ENCODE results near the gene PARD3.

Gene PARD3

DNA sequence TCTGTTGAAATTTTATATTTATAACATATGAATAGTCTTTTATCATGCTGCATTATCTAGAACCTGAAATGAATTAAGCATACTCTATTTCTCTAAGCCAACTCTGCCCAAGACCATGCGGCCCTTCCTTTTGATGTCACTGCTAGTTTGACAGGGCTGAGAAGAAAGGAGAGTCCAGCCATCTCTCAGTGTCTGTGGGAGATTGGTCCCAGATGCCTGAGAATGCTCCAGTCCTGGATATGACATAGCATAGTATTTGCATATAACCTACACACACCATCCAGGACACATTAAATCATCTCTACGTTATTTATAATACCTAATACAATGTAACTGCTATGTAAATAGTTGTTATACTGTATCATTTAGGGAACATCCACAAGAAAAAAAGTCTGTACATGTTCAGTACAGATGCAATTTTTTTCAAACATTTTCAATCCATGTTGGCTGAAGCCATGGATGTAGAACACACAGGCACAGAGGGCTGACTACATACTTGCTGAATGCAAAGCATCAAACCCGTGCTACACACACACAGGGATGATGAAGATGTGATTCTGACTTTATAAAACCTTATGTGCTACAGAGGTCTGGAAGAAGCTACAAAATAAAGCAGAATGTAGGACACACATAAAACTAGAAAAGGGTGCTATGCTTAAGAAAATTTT lies 315.4 kb downstream of the PARD3 start:
- no peak for DNase-seq (ENCODE audit: low read depth in 2 of 2)

DNA sequence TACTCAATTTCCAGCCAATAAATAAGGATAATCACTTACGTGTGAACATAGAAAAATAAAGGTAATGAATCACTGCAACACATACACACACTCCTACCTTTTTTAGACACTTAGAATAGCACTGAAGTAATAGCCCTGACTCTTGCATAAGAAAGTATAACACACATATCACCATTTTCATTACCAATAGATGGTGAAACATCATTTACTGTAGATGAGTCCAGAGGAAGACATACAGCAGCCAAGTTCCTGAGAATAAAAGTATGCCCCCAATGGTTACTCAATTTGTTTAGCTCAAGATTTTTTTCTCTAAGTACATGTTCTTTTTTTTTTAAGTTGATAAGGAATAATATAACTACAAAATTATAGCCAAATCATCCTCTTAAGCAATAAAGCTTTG lies 316.3 kb downstream of the PARD3 start:
- no peak for DNase-seq (ENCODE audit: low read depth in 2 of 2)

DNA sequence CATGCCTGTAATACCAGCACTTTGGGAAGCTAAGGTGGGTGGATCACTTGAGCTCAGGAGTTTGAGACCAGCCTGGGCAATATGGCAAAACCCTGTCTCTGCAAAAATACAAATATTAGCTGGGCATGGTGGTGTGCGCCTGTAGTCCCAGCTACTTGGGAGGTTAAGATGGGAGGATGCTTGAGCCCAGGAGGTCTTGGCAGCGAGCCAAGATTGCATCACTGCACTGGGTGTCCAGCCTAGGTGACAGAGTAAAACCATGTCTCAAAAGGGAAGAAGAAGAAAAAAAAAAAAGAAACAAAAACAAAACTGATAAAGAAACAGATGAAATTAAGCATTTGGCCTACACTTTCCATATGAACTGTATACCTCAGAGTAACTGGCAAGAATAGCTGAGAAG lies 319.2 kb downstream of the PARD3 start:
- DNase-seq (ENCODE audit: low read depth in 2 of 2) = no peak

DNA sequence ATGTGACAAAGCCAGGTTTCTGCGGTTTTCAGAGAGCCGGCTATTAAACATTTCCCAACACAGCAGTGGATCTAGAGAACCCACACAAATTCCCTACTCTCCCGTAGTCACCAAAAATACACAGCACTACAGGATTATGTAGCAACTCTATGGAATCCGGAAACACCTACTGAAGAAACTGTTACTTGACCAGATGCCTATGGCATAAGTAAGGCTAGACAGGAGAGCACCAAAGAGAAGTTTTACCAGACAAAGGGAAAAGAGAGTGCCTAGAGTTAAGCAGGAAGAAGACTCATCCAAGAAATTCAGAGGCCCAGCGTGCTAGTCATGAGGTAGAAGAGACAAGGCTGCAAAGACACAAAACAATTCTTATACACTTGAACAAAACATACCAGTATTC lies 321.1 kb downstream of the PARD3 start:
- DNase-seq (ENCODE audit: low read depth in 2 of 2) = no peak

DNA sequence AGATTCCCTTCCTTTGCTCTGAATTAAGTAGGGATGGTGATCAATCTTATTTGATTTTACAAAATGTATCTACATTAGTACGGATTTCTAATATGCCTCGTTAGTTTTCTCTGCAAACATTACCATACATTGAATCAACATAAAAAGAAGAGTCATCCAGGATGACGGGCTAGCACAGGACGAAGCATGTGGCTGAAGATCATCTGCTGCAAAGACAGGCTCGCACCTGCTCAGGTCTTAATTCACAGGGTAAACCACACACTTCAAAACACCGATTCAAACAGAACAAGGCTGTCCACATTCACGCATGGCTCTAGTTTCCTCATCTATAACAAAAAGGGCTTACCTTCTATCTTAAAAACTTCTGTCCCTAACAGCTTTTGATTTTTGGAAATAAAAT lies 323.0 kb downstream of the PARD3 start:
- DNase-seq (ENCODE audit: low read depth in 2 of 2) = no peak

DNA sequence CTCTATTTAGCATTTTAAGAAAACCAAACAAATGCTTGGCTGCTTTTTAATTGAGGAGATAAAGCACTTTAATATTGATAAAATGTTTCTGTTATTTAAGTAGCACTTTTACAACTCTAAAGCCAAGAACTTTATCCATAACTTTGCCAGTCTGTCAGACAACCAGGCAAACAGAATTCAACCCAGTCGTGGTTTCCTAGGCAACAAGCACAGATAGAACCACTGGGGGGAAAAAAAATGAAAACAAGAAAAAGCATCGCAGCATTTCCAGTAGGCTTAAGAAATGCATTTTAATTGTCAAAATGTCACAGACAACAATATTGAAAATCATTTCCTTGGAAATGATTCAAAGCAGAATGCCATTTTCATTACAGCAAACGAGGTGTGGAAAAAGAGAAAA lies 323.4 kb downstream of the PARD3 start:
- DNase-seq (ENCODE audit: low read depth in 2 of 2) = no peak

DNA sequence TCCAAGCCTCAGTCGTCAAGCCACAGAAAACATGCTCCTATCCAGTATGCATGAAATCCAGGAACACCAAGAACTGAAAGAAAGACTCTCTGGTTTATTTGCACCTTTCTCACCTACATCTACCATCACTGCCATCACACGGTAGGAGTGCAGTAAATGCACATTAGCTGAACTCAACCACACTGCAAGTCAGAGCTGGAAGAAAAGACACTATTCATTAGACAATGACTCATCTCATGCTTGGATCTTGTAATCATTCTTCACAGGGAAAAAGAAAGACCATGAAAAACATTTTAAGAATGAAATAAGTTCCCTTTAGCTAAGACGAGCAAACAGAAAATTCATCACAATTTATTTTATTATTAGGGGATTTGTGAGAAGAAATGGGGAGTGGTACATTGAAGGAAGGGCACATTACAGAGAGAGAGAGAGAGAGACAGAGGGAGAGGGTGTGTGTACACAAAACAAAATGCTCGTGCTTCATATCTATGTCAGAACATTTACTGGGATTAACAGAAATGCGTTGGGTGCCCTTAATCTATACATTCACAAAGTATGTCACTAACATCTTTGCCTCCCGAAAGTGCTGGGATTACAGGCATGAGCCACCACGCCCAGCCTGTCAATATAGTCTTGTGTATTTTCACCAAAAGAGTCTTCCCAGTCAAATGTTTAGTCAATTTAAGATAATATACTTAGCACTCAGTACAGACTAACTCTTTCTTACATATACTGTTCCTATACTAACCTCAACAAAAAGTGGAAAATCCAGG lies 324.9 kb downstream of the PARD3 start:
- DNase-seq (ENCODE audit: low read depth in 2 of 2) = no peak

DNA sequence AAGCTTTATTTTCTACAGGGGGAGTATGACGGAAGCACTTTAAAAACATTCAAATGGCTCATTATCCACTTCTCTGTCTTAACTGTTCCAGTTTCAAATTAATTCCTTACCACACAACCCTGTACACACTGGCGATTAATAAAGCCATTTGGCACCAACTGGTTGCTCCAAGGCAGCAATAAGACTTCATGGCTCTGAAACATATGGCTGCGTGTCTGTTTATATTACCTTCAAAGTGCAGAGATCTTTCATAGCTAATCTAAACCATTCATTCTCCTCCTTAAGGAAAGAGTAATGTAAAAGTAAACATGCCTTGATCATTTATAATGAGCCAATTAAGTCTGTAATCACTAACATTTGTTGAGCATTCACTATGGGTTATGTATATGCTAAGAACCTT lies 325.7 kb downstream of the PARD3 start:
- no peak for DNase-seq (ENCODE audit: low read depth in 2 of 2)

DNA sequence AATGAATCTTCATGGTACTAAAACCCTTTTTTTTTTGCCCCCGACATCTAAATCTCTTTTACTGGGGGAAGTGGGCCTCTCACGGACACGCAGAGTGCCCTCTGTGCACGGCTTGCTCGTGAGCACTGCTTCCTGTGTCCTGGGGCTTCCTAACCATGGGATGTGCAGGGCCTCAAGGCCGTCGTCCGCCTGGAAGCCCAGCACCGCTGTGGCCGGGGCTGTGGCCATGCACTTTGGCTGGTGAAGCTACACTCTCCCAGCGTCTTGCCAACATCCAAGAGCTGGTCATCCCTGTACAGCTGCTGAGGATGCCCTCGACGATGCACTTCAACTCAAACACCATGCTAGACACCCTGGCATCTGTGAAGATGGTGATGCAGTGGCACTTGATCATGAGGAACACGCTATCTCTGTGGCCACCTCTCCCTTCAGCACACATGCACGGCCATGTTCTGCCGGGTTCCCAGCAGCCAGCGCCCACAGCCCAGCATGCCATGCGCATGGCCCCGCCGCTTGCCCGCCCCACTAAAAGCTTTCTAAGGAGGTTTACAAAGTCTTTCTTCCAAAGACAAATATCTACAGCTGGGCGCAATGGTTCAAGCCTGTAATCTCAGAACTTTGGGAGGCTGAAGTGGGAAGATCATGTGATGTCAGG lies 326.5 kb downstream of the PARD3 start:
- DNase-seq (ENCODE audit: low read depth in 2 of 2) = no peak

DNA sequence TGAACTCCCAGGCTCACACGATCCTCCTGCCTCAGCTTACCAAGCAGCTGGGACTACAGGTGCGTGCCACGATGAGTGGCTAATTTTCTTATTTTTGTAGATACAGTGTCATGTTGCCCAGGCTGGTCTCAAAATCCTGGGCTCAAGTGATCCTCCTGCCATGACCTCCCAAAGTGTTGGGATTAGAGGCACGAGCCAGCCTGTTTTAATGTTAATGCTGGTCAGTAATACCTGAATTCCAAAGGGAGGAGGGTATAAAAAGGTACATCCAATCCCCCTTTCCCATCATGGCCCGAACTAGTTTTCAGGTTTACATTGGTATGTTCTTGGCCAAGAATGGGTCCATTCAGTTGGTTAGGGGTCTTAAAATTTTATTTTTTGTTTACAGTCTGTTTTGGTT lies 329.1 kb downstream of the PARD3 start:
- DNase-seq (ENCODE audit: low read depth in 2 of 2) = no peak

DNA sequence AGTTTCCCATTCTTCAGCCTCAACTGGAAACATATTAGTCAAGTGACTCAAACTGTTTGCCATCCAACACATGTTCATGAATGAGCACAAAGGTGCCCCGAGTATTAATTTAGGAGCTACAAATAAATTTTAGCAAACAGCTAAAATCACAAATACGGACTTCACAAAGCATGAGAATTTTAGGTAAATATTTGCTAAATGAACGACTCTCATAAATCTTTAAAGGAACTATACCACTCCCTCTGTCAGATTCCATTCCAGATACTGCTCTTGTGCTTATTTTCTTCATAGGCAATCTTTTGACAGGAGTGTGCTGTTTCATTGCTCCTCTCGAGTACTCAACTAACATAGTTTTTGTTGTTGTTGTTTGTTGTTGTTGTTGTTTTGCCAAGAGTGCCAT lies 330.9 kb downstream of the PARD3 start:
- no peak for DNase-seq (ENCODE audit: low read depth in 2 of 2)

DNA sequence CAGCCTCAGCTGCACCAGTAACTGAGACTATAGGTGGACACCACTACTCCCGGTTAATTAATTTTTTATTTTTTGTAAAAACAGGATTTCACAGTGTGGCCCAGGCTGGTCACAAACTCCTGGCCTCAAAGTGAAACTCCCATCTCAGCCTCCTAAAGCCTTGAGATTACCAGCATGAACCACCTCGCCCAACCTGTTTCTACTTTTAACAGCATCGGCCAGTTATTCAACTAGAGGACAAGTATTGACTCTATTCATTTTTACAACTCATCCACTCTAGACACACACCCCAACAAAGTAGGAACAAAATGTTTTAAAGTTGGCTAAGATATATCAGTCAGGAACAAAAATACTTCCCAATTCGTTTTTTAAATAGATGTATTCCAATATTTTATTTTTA lies 334.8 kb downstream of the PARD3 start:
- no peak for DNase-seq (ENCODE audit: low read depth in 2 of 2)

DNA sequence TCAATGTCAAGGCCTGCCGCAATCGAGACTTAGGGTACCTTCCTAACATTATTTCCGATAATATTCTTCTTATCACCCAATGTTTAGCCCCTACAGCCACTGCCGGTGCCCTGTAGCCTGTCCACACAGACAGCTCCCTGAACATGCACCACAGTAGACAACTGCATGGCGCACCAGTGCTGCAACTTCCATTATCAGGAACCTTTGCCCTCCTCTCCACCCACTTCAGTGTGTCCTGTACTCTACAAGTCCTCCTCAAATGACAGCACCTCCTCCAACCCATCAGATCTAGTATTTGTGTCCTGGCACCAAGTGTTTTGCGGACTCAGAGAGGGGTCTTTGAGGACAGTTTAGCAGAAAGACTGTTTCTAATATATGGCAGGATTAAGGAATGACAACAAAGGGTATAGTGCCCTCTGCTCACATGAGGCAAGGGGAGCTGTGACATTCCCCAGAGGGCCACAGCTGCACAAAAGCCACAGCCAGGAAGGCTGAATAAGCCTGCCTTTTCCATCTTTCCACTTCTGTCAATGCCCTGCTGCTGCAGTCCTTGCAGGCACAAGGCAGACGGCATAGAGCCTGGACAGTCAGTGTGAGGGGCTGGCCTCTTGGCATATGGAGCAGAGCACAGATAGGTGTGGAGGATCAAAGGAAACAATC lies 335.4 kb downstream of the PARD3 start:
- no peak for DNase-seq (ENCODE audit: low read depth in 2 of 2)

DNA sequence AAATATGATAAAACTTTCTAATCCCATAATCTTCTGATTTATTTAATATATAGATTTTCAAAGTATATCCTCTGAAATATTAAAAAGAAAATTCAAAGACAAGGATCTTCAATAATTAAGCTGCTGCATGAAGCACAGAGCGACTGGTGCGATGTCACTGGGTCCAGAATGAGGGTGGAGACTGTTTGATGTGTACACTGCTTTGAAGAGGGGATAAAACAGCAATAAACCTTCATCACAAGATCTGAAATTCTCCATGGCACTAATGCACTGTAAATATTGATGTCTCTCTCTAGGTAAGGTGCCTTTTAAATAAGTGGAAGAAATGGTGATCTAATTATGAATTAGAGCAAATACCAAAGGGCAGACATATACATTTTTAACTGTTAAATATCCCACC lies 337.8 kb downstream of the PARD3 start:
- DNase-seq (ENCODE audit: low read depth in 2 of 2) = no peak

DNA sequence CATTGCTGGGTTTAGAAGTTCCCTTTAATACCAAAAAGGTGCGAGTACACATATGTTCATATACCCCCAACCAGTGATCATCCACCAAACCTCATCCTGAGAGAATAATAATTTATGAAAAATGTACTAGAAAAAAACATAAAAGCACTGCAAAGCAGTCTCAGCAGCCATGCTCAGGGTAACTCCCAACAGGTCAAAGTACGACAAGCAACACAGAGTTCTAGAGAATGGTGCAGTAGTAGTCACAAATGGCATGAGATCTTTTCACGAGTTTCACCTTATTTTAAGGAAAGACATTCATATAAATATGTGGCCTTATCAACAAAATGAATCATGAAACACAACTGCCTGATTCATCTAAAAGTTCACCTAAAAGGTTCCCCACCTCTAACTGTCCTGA lies 338.5 kb downstream of the PARD3 start:
- no peak for DNase-seq (ENCODE audit: low read depth in 2 of 2)

DNA sequence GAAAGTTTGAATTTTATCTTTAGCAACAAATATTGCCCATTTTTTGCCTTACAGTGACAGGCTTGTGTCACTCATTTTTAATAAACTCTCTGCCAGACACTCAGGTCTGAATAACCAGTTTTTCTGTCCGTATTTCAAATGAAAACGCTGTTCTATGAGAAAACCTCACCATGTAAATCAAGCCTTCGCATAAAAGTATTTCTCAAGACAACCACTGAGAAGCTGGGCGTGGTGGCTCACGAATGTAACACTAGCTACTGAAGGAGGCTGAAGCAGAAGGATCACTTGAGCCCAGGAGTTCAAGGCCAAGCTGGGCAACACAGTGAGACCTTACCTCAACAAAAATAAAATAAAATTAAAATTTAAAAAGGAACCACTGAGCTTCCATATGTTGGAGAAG lies 339.3 kb downstream of the PARD3 start:
- DNase-seq (ENCODE audit: low read depth in 2 of 2) = no peak

DNA sequence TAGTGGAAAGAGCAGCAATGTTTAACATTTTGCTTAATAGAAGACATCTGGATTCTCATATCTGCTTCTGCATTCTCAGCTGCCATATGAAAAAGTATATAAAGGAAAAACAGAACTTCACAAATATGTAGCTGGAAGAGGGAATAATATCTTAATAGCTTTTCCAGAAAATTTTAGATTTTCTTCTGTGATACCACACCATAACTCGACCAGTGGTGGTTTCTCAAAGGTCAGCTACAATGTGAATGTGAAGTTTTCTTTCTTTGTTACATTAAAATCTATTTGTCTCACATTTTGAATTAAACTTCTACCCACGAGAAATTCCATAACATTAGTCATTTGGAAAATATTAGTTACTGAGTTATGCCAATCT lies 339.8 kb downstream of the PARD3 start:
- DNase-seq (ENCODE audit: low read depth in 2 of 2) = no peak

DNA sequence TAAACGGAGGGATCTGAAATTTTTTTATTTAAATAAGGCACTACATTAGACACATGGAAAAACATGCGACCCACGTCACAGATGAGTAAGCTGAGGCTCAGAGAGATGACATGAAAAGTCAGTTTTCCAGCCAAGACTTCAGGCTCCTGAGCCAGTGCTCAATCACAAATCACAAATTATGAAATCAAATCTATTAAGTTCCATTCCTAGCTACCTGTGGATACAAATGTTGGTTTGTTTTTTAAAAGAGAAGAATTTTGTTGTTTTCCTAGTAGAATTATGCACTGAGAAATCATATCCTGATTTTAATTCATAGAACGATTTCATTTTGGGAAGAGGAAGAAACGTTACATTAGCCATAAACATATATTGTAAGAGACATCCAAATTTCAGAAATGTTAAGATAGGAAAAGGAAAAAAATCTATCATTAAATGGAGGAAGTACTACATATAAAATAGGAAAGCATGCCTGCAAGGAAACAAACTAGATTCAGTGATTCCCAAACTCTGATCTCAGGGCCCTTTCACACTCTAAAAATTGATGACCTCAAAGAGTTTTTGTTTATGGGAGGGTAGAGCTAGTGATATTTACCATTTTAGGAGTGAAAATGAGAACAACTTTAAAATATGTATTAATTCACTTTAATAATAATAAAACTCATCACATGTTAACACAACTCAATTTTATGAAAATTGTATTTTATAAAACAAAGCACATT lies 340.4 kb downstream of the PARD3 start:
- no peak for DNase-seq (ENCODE audit: low read depth in 2 of 2)

DNA sequence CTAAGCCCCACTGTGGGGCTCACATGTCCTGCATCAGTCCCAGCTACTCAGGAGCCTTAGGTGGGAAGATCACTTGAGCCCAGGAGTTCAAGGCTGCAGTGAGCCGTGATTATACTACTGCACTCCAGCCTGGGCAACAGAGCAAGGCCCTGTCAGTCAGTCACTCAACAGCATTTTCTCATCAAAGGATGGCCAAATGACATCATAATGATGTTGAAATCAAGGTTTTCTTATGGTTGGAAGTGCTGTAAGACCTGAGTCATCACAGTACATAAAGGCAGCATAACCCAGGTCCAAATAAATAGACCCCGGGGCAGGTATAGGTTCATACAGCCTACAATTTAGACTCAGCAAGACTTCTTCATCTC lies 341.1 kb downstream of the PARD3 start:
- no peak for DNase-seq (ENCODE audit: low read depth in 2 of 2)

DNA sequence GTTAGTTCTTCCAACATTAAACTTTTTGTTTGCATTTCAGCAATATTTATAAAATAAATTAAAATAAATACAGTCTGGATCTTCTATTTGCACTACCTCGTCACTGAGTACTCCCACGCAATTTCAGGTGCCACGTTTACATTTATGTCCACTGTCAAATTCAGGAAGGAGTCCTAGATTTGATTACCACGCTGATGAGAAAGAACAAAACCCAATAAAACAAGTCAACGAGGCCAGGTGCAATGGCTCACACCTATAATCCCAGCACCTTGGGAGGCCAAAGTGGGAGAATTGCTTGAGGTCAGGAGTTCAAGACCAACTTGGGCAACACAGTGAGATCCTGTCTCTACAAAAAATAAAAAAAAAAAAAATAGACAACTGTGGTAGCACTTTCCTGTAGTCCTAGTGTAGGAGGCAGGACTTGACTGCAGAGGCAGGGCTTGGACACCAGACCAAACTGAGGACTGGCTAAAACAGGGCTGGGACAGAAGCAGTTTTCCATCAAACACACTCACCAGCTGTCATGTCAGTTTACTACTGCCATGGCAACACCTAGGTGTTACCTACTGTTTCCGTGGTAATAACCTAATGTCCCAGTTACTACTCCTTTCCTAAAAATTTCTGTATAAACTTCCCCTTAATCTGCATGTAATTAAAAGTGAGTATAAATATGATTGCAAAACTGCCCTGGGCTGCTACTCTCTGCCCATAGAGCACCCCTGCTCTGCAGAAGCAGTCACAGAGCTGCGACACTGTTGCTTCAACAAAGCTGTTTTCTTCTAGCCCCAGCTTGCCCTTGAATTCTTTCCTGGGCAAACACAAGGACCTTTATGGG lies 341.7 kb downstream of the PARD3 start:
- no peak for DNase-seq (ENCODE audit: low read depth in 2 of 2)

DNA sequence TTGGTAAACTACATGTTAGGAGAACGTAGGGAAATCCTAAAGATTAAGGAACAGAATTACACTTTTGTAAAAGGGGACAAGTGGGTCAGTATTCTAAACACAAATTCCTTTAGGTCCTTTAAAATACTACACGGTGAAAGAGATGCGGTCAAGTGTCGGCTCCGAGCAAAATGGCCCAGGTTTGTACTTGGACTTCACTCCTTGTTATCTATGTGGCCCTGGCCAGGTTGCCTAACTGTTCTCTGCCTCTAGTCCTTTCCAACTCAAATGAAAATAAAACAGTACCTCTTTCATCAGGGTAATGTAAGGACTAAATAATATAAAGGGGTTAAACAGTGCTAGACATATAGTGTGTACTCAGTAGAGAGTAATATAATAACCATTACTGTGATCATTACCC lies 344.8 kb downstream of the PARD3 start:
- no peak for DNase-seq (ENCODE audit: low read depth in 2 of 2)

Data from stimulated activated CD4-positive, alpha-beta T cell treated with anti-CD3 and anti-CD28 coated beads, Interleukin-1b, Interleukin-23, amount 100 ng/mL, for 1 hour (primary cell).